ENCODE data around the gene PEX10. TPM values are rescaled to one million over a fixed set of nuclear protein-coding genes. Genes with fewer than 3 reads are reported as not detected.

PEX10 gene
- total and polyA plus RNA-seq, 10 of the 15 experiments (the other 5 are each of a cell fraction or from before 2014, with no cell fraction given) = 0.24 to 24.9 (median 16.8) TPM; not detected in 1

- Histone ChIP-seq H3K4me2 (ENCODE audit: control insufficient read depth, insufficient read depth) (no peak overlapping the region), H2AFZ (ENCODE audit: control insufficient read depth, low read depth, low read length) (no peak overlapping the region), H3K27me3 (replicated peaks in 1 of 2; ENCODE audit: control insufficient read depth in 2 of 2, insufficient read depth in 2 of 2, low read length in 1 of 2) (no peaks in the 10 kb centered on the region; a peak in 1 of 4 replicates), H3K9ac (ENCODE audit: control insufficient read depth, insufficient read depth, low read length) (no peak overlapping the region), H4K20me1 (ENCODE audit: control insufficient read depth, insufficient read depth) (no peaks in the 10 kb centered on the region), H3K4me1 (ENCODE audit: control insufficient read depth, insufficient read depth, low read length) (no peaks in the 10 kb centered on the region), H3K79me2 (ENCODE audit: control insufficient read depth, insufficient read depth, low read length) (no peaks in the 10 kb centered on the region), H3K36me3 (ENCODE audit: control insufficient read depth in 2 of 2, insufficient read depth in 2 of 2, low read length in 1 of 2) (no peaks in the 10 kb centered on the region), H3K27ac (ENCODE audit: control insufficient read depth, insufficient read depth) (no peak overlapping the region), H3K9me3 (replicated peaks; ENCODE audit: control insufficient read depth, insufficient read depth, low read length) (peaks cover 6% of the 10 kb centered on the region; the same call in 1 of the 3 replicates), H3K4me3 (no peak overlapping the region)
- FAIRE-seq (no peak), ATAC-seq (no peak), DNase-seq (ENCODE audit: low read depth, low spot score) (no peak)
- intact Hi-C loops (cut with micrococcal nuclease; ENCODE audit: unreplicated experiment) = no loop called here
- ChIA-PET RAD21 (ENCODE audit: unreplicated experiment) (no interaction called here), POLR2A (no interaction called here), SMC1A (ENCODE audit: uncharacterized antibody, unreplicated experiment) (no interaction called here), CTCF (no interaction called here)
- no peak for TF ChIP-seq PAX8 (IDR thresholded peaks at IDR 0.05)
- no peak for TF ChIP-seq ESRRA (IDR thresholded peaks at IDR 0.05; ENCODE audit: low read length)
- TF ChIP-seq JUNB (IDR thresholded peaks at IDR 0.05) = no peak
- no peak for TF ChIP-seq RAD51 (IDR thresholded peaks at IDR 0.05)
- no peak for TF ChIP-seq WRNIP1 (IDR thresholded peaks at IDR 0.05; ENCODE audit: borderline replicate concordance, low read depth, low read length)
- no peak for TF ChIP-seq ELK1 (IDR thresholded peaks at IDR 0.05; ENCODE audit: low read depth, low read length)
- no peak for TF ChIP-seq CBX5 (IDR thresholded peaks at IDR 0.05; ENCODE audit: low read depth)
- TF ChIP-seq NR2C1 (IDR thresholded peaks at IDR 0.05) = no peak
- TF ChIP-seq HDAC6 (IDR thresholded peaks at IDR 0.05; ENCODE audit: unreplicated experiment) = no peak
- TF ChIP-seq E4F1 (IDR thresholded peaks at IDR 0.05; ENCODE audit: borderline replicate concordance, partially characterized antibody) = no peak
- no peak for TF ChIP-seq RAD21 (IDR thresholded peaks at IDR 0.05; ENCODE audit: insufficient read depth, low read depth, low read length)
- no peak for TF ChIP-seq CEBPB (IDR thresholded peaks at IDR 0.05; ENCODE audit: borderline replicate concordance in 1 of 2, low read depth in 2 of 2, low read length in 2 of 2)
- TF ChIP-seq PKNOX1 (IDR thresholded peaks at IDR 0.05) = no peak
- TF ChIP-seq NR2C2 (IDR thresholded peaks at IDR 0.05; ENCODE audit: borderline replicate concordance, control insufficient read depth, insufficient read length, low read depth) = no peak
- no peak for TF ChIP-seq POLR2AphosphoS5 (IDR thresholded peaks at IDR 0.05; ENCODE audit: low read length)
- TF ChIP-seq SUZ12 (IDR thresholded peaks at IDR 0.05; ENCODE audit: unreplicated experiment) = no peak
- no peak for TF ChIP-seq ZSCAN29 (IDR thresholded peaks at IDR 0.05)
- BruUV-seq (replicated peaks) = no TSS peak
- 34% methylated on average over 10 of the region's 10 CpGs for WGBS (ENCODE audit: insufficient coverage, insufficient replicate concordance, low lambda C conversion rate, missing lambda C conversion rate)
- in situ Hi-C loops (cut with MboI) = no loop called here
Measured at GRCh38 chr1:2427976-2428375, 15.6 kb upstream of the PEX10 start.
